Upper lobe of left lung (tissue), 6 donors: ENCODE measurements around the gene SENP5. TPM values are rescaled to one million over a fixed set of nuclear protein-coding genes. Genes with fewer than 3 reads are reported as not detected.

Experiments used
- ATAC-seq, 2 donors: fragments of 200-7000 bp; cut with Tn5 transposase; one replicate each; pipeline ENCODE4 v1.9.1; 2022; ENCODE audit warnings: mild to moderate bottlenecking in 2 of 2, moderate library complexity in 2 of 2; ENCODE audit not compliant: low FRiP score in 2 of 2
- DNase-seq, 2 donors: peaks; one replicate each; pipeline ENCODE4 v3.0.0-alpha.2; 2019 to 2020
- H3K27ac ChIP-seq, 4 donors: fragments of 200-600 bp; sonication (generic); one replicate each; pipeline ENCODE4 v1.5.1; 2016 to 2019
- H3K27me3 ChIP-seq, 4 donors: fragments of 200-600 bp; sonication (generic); one replicate each; pipeline ENCODE4 v1.5.1; 2017 to 2019
- H3K36me3 ChIP-seq, 4 donors: fragments of 200-600 bp; sonication (generic); one replicate each; pipeline ENCODE4 v1.5.1; 2016 to 2019
- H3K4me1 ChIP-seq, 4 donors: fragments of 200-600 bp; sonication (generic); one replicate each; pipeline ENCODE4 v1.5.1; 2018 to 2019
- H3K4me3 ChIP-seq, 4 donors: fragments of 200-600 bp; sonication (generic); one replicate each; pipeline ENCODE4 v1.5.1; 2017 to 2019; ENCODE audit warnings: mild to moderate bottlenecking in 2 of 4, moderate library complexity in 1 of 4
- H3K9me3 ChIP-seq, 4 donors: fragments of 200-600 bp; sonication (generic); one replicate each; pipeline ENCODE4 v1.5.1; 2018 to 2019
- CTCF ChIP-seq, 6 experiments: fragments of 450-650 bp in 4 of 6; fragments of 200-600 bp in 2 of 6; sonication (generic) in 2 of 6; IDR thresholded peaks; one replicate each; pipeline ENCODE4 v1.5.1; 2016 to 2019; ENCODE audit warnings: antibody characterized with exemption in 6 of 6
- EP300 ChIP-seq, 4 donors: sonication (generic); formaldehyde crosslinking; IDR thresholded peaks; one replicate each; pipeline ENCODE4 v1.5.1; 2017; ENCODE audit warnings: antibody characterized with exemption in 4 of 4, control low read depth in 2 of 4
- POLR2A ChIP-seq, 4 donors: fragments of 450-650 bp; IDR thresholded peaks; one replicate each; pipeline ENCODE4 v1.5.1; 2016 to 2017; ENCODE audit warnings: antibody characterized with exemption in 4 of 4, mild to moderate bottlenecking in 2 of 4
- POLR2AphosphoS5 ChIP-seq, 2 donors: sonication (generic); formaldehyde crosslinking; IDR thresholded peaks; one replicate each; pipeline ENCODE4 v1.5.1; 2017; ENCODE audit warnings: antibody characterized with exemption in 2 of 2
- WGBS, 2 donors: methylation state at CpG; one replicate each; pipeline ENCODE4 v1.1.5; 2017 to 2018; 5-methylcytosine and 5-hydroxymethylcytosine counted together
- total RNA-seq, 6 donors: library from RNA; depleted of rRNA in 4 of 6; stranded (reverse); fragments of >200 nt in 4 of 6; gene quantifications; one replicate each; pipeline versions ENCODE4 v1.1.0 to v1.2.1, GENCODE V29; 2016 to 2021
- donor health status: DM: no; HTN: no; CAD: no; lungs with moderate emphysema.
- donor health status: DM: no; HTN: yes; CAD: no; lungs with severe emphysema.

SENP5 gene
- total RNA-seq, 6 donors from 2014 or later, result 25.8 to 67.1 (median 41.5) TPM

- H3K9me3 ChIP-seq, result no peaks in the 10 kb centered on the region
- no peak for ATAC-seq
- WGBS, 2 donors, result 98 to 99% methylated on average over 6 of the region's 6 CpGs
- no peak overlapping the region for H3K4me3 ChIP-seq
- DNase-seq, result no peak
- H3K36me3 ChIP-seq, result peaks cover 0 to 17% (median 9%) of the 10 kb centered on the region in 4 donors
- no peak overlapping the region for H3K27ac ChIP-seq
- H3K27me3 ChIP-seq, result no peaks in the 10 kb centered on the region
- TF ChIP-seq POLR2A (IDR thresholded peaks at IDR 0.05) (no peak), CTCF (IDR thresholded peaks at IDR 0.05) (no peak), EP300 (IDR thresholded peaks at IDR 0.05) (no peak), POLR2AphosphoS5 (IDR thresholded peaks at IDR 0.05) (no peak)
- no peaks in the 10 kb centered on the region for H3K4me1 ChIP-seq
These were observed 28.5 kb downstream of the SENP5 start for GRCh38 chr3:196896229-196896628.

GRCh38 chr3:196901768-196902167, 34.0 kb downstream of the SENP5 start:
- Histone ChIP-seq H3K4me3 (no peak overlapping the region), H3K9me3 (no peaks in the 10 kb centered on the region), H3K27ac (no peak overlapping the region), H3K36me3 (peaks cover 17 to 73% (median 46%) of the 10 kb centered on the region in 4 donors), H3K4me1 (no peaks in the 10 kb centered on the region), H3K27me3 (no peaks in the 10 kb centered on the region)
- TF ChIP-seq EP300 (IDR thresholded peaks at IDR 0.05) (no peak), CTCF (IDR thresholded peaks at IDR 0.05) (no peak), POLR2A (IDR thresholded peaks at IDR 0.05) (no peak), POLR2AphosphoS5 (IDR thresholded peaks at IDR 0.05) (no peak)
- no peak for DNase-seq
- no peak for ATAC-seq
- WGBS, 2 donors, result 84 to 85% methylated on average over 1 of the region's 1 CpG

GRCh38 chr3:196902296-196902695, 34.6 kb downstream of the SENP5 start:
- no peak for TF ChIP-seq POLR2AphosphoS5 (IDR thresholded peaks at IDR 0.05)
- TF ChIP-seq EP300 (IDR thresholded peaks at IDR 0.05), result no peak
- TF ChIP-seq CTCF (IDR thresholded peaks at IDR 0.05), result no peak
- no peak for TF ChIP-seq POLR2A (IDR thresholded peaks at IDR 0.05)
- no peaks in the 10 kb centered on the region for H3K4me1 ChIP-seq
- no peak overlapping the region for H3K4me3 ChIP-seq
- DNase-seq, result no peak
- 75 to 100% methylated on average over 1 of the region's 1 CpG for WGBS, 2 donors
- peaks cover 17 to 78% (median 46%) of the 10 kb centered on the region in 4 donors for H3K36me3 ChIP-seq
- ATAC-seq, result no peak
- no peaks in the 10 kb centered on the region for H3K9me3 ChIP-seq
- no peaks in the 10 kb centered on the region for H3K27me3 ChIP-seq
- no peak overlapping the region for H3K27ac ChIP-seq

- peaks cover 17 to 86% (median 49%) of the 10 kb centered on the region in 4 donors for H3K36me3 ChIP-seq
- no peaks in the 10 kb centered on the region for H3K27me3 ChIP-seq
- H3K27ac ChIP-seq, result no peak overlapping the region
- ATAC-seq (no peak), DNase-seq (no peak)
- WGBS, 2 donors, result 100% methylated on average over 2 of the region's 2 CpGs
- no peaks in the 10 kb centered on the region for H3K9me3 ChIP-seq
- H3K4me1 ChIP-seq, result no peaks in the 10 kb centered on the region
- TF ChIP-seq POLR2AphosphoS5 (IDR thresholded peaks at IDR 0.05) (no peak), EP300 (IDR thresholded peaks at IDR 0.05) (no peak), POLR2A (IDR thresholded peaks at IDR 0.05) (no peak), CTCF (IDR thresholded peaks at IDR 0.05) (no peak)
- H3K4me3 ChIP-seq, result no peak overlapping the region
These were observed 36.0 kb downstream of the SENP5 start for GRCh38 chr3:196903740-196904139.

GRCh38 chr3:196914866-196915265, 47.1 kb downstream of the SENP5 start:
- Histone ChIP-seq H3K9me3 (no peaks in the 10 kb centered on the region), H3K4me1 (no peaks in the 10 kb centered on the region), H3K27me3 (no peaks in the 10 kb centered on the region), H3K4me3 (no peak overlapping the region), H3K36me3 (peaks cover 0 to 30% (median 12%) of the 10 kb centered on the region in 4 donors), H3K27ac (no peak overlapping the region)
- no peak for TF ChIP-seq POLR2A (IDR thresholded peaks at IDR 0.05)
- no peak for TF ChIP-seq CTCF (IDR thresholded peaks at IDR 0.05)
- TF ChIP-seq EP300 (IDR thresholded peaks at IDR 0.05), result no peak
- DNase-seq, result no peak
- ATAC-seq, result no peak
- WGBS, 2 donors, result 92 to 97% methylated on average over 2 to 4 of the region's 4 CpGs
